Central memory CD8-positive, alpha-beta T cell (primary cell): Measurements from ENCODE around the gene DLGAP1.

Source experiments
- ATAC-seq: fragments of 150-1000 bp; cut with Tn5 transposase; replicated peaks from 2 replicates; pipeline ENCODE4 v1.10.0; 2022; ENCODE audit warnings: mild to moderate bottlenecking, moderate FRiP score, moderate number of reproducible peaks; ENCODE audit not compliant: poor library complexity, severe bottlenecking; ENCODE audit errors: extremely low read depth
- DNase-seq, 2 donors: peaks; one replicate each; pipeline ENCODE4 v3.0.0; 2021; ENCODE audit warnings: low spot score in 2 of 2
- H3K27ac Mint-ChIP-seq: one replicate; pipeline ENCODE4 v1.8.0; 2022; ENCODE audit warnings: low read depth, mild to moderate bottlenecking, moderate library complexity, mixed read lengths
- H3K27me3 Mint-ChIP-seq: one replicate; pipeline ENCODE4 v1.8.0; 2022; ENCODE audit warnings: mixed read lengths
- H3K36me3 Mint-ChIP-seq: one replicate; pipeline ENCODE4 v1.8.0; 2022; ENCODE audit warnings: mild to moderate bottlenecking, moderate library complexity, mixed read lengths; ENCODE audit not compliant: insufficient read depth
- H3K4me1 Mint-ChIP-seq: one replicate; pipeline ENCODE4 v1.8.0; 2022; ENCODE audit warnings: mixed read lengths
- H3K4me3 Mint-ChIP-seq: one replicate; pipeline ENCODE4 v1.8.0; 2022; ENCODE audit warnings: mild to moderate bottlenecking, moderate library complexity, mixed read lengths
- H3K9me3 Mint-ChIP-seq: one replicate; pipeline ENCODE4 v1.8.0; 2022; ENCODE audit warnings: mixed read lengths

Gene DLGAP1

GRCh38 chr18:3826021-3826420, 629.1 kb downstream of the DLGAP1 start:
- Mint-ChIP-seq H3K27me3 (peaks cover 15% of the 10 kb centered on the region), H3K27ac (no peak overlapping the region), H3K9me3 (no peaks in the 10 kb centered on the region), H3K36me3 (no peaks in the 10 kb centered on the region), H3K4me1 (no peaks in the 10 kb centered on the region), H3K4me3 (no peak overlapping the region)
- ATAC-seq, result no peak
- DNase-seq, result no peak

- H3K27me3 Mint-ChIP-seq, result peaks cover 29% of the 10 kb centered on the region
These were observed 631.0 kb downstream of the DLGAP1 start for GRCh38 chr18:3824101-3824500.

GRCh38 chr18:3823073-3823472, 632.0 kb downstream of the DLGAP1 start:
- peaks cover 30% of the 10 kb centered on the region for H3K27me3 Mint-ChIP-seq
- H3K4me1 Mint-ChIP-seq, result no peaks in the 10 kb centered on the region
- no peaks in the 10 kb centered on the region for H3K36me3 Mint-ChIP-seq
- ATAC-seq, result no peak
- no peak overlapping the region for H3K27ac Mint-ChIP-seq
- no peaks in the 10 kb centered on the region for H3K9me3 Mint-ChIP-seq
- no peak for DNase-seq
- no peak overlapping the region for H3K4me3 Mint-ChIP-seq

More at GRCh38 chr18:3824101-3824500, 631.0 kb downstream of the DLGAP1 start:
- Mint-ChIP-seq H3K9me3 (no peaks in the 10 kb centered on the region), H3K4me1 (no peaks in the 10 kb centered on the region), H3K36me3 (no peaks in the 10 kb centered on the region), H3K27ac (no peak overlapping the region), H3K4me3 (no peak overlapping the region)
- no peak for ATAC-seq
- no peak for DNase-seq

GRCh38 chr18:3821524-3821923, 633.6 kb downstream of the DLGAP1 start:
- Mint-ChIP-seq H3K27ac (no peak overlapping the region), H3K9me3 (no peaks in the 10 kb centered on the region), H3K4me1 (no peaks in the 10 kb centered on the region), H3K27me3 (peaks cover 40% of the 10 kb centered on the region), H3K4me3 (no peak overlapping the region), H3K36me3 (no peaks in the 10 kb centered on the region)
- DNase-seq, result no peak
- no peak for ATAC-seq

- no peaks in the 10 kb centered on the region for H3K4me1 Mint-ChIP-seq
- H3K27me3 Mint-ChIP-seq, result peaks cover 36% of the 10 kb centered on the region
- H3K27ac Mint-ChIP-seq, result no peak overlapping the region
- no peak overlapping the region for H3K4me3 Mint-ChIP-seq
- no peaks in the 10 kb centered on the region for H3K36me3 Mint-ChIP-seq
- DNase-seq (no peak), ATAC-seq (no peak)
- H3K9me3 Mint-ChIP-seq, result no peaks in the 10 kb centered on the region
These were observed 635.1 kb downstream of the DLGAP1 start for GRCh38 chr18:3819961-3820360.

GRCh38 chr18:3816610-3817363, 638.3 kb downstream of the DLGAP1 start:
- DNase-seq (no peak), ATAC-seq (no peak)
- Mint-ChIP-seq H3K27me3 (peaks cover 38% of the 10 kb centered on the region), H3K4me1 (no peaks in the 10 kb centered on the region), H3K9me3 (no peaks in the 10 kb centered on the region), H3K4me3 (no peak overlapping the region), H3K27ac (no peak overlapping the region), H3K36me3 (no peaks in the 10 kb centered on the region)

- Mint-ChIP-seq H3K27ac (no peak overlapping the region), H3K9me3 (no peaks in the 10 kb centered on the region), H3K36me3 (no peaks in the 10 kb centered on the region), H3K4me1 (no peaks in the 10 kb centered on the region), H3K27me3 (peaks cover 38% of the 10 kb centered on the region), H3K4me3 (no peak overlapping the region)
- DNase-seq (no peak), ATAC-seq (no peak)
These were observed 639.1 kb downstream of the DLGAP1 start for GRCh38 chr18:3815991-3816390.

GRCh38 chr18:3814816-3815215, 640.3 kb downstream of the DLGAP1 start:
- Mint-ChIP-seq H3K36me3 (no peaks in the 10 kb centered on the region), H3K27ac (no peak overlapping the region), H3K27me3 (peaks cover 28% of the 10 kb centered on the region), H3K4me1 (no peaks in the 10 kb centered on the region), H3K4me3 (no peak overlapping the region), H3K9me3 (no peaks in the 10 kb centered on the region)
- ATAC-seq, result no peak
- DNase-seq, result no peak

- peaks cover 6% of the 10 kb centered on the region for H3K27me3 Mint-ChIP-seq
- no peaks in the 10 kb centered on the region for H3K36me3 Mint-ChIP-seq
- H3K9me3 Mint-ChIP-seq, result no peaks in the 10 kb centered on the region
- H3K27ac Mint-ChIP-seq, result no peak overlapping the region
- no peaks in the 10 kb centered on the region for H3K4me1 Mint-ChIP-seq
- DNase-seq (no peak), ATAC-seq (no peak)
- H3K4me3 Mint-ChIP-seq, result no peak overlapping the region
These were observed 644.8 kb downstream of the DLGAP1 start for GRCh38 chr18:3810296-3810695.

GRCh38 chr18:3808985-3809780, 645.9 kb downstream of the DLGAP1 start:
- H3K4me1 Mint-ChIP-seq, result no peaks in the 10 kb centered on the region
- H3K4me3 Mint-ChIP-seq, result no peak overlapping the region
- no peak for DNase-seq
- no peaks in the 10 kb centered on the region for H3K9me3 Mint-ChIP-seq
- no peak overlapping the region for H3K27ac Mint-ChIP-seq
- ATAC-seq, result no peak
- no peaks in the 10 kb centered on the region for H3K36me3 Mint-ChIP-seq
- H3K27me3 Mint-ChIP-seq, result no peaks in the 10 kb centered on the region

- Mint-ChIP-seq H3K4me1 (no peaks in the 10 kb centered on the region), H3K27me3 (no peaks in the 10 kb centered on the region), H3K4me3 (no peak overlapping the region), H3K27ac (no peak overlapping the region), H3K36me3 (no peaks in the 10 kb centered on the region), H3K9me3 (no peaks in the 10 kb centered on the region)
- DNase-seq (no peak), ATAC-seq (no peak)
These were observed 648.5 kb downstream of the DLGAP1 start for GRCh38 chr18:3806656-3807055.

- no peaks in the 10 kb centered on the region for H3K4me1 Mint-ChIP-seq
- no peak for DNase-seq
- no peak overlapping the region for H3K27ac Mint-ChIP-seq
- no peak overlapping the region for H3K4me3 Mint-ChIP-seq
- no peaks in the 10 kb centered on the region for H3K9me3 Mint-ChIP-seq
- no peak for ATAC-seq
- no peaks in the 10 kb centered on the region for H3K36me3 Mint-ChIP-seq
- peaks cover 10% of the 10 kb centered on the region for H3K27me3 Mint-ChIP-seq
These were observed 650.8 kb downstream of the DLGAP1 start for GRCh38 chr18:3804336-3804735.

GRCh38 chr18:3803350-3803749, 651.8 kb downstream of the DLGAP1 start:
- Mint-ChIP-seq H3K9me3 (no peaks in the 10 kb centered on the region), H3K4me1 (no peaks in the 10 kb centered on the region), H3K27me3 (peaks cover 16% of the 10 kb centered on the region), H3K4me3 (no peak overlapping the region), H3K36me3 (no peaks in the 10 kb centered on the region), H3K27ac (no peak overlapping the region)
- ATAC-seq, result no peak
- no peak for DNase-seq
